WTC11 (cell line): ENCODE measurements around the gene TTC7B. TPM values are rescaled to one million over a fixed set of nuclear protein-coding genes. Genes with fewer than 3 reads are reported as not detected.

Source experiments
- ATAC-seq: fragments of 200-7000 bp; cut with Tn5 transposase; 2 replicates; pipeline ENCODE4 v1.10.0; 2021; ENCODE audit warnings: mild to moderate bottlenecking, moderate library complexity
- CTCF ChIA-PET: fragments of 300-600 bp; sonication (Branson Sonifier 250); formaldehyde crosslinking; loops from one replicate; lab custom pipeline; 2021; ENCODE audit warnings: antibody characterized with exemption; lab: Charles Lee
- POLR2A ChIA-PET: fragments of 350-600 bp; sonication (Branson Sonifier 250); formaldehyde crosslinking; loops from one replicate; lab custom pipeline; 2021; ENCODE audit warnings: antibody characterized with exemption; lab: Charles Lee
- DNase-seq: peaks from one replicate; pipeline ENCODE4 v3.0.0; 2021; ENCODE audit warnings: low spot score
- H3K27ac Mint-ChIP-seq: 2 replicates; pipeline ENCODE4 v1.8.0; 2021; ENCODE audit warnings: mixed read lengths
- H3K27me3 Mint-ChIP-seq: 2 replicates; pipeline ENCODE4 v1.8.0; 2021; ENCODE audit warnings: low read depth, mild to moderate bottlenecking, moderate library complexity, mixed read lengths
- H3K36me3 Mint-ChIP-seq: 2 replicates; pipeline ENCODE4 v1.8.0; 2021; ENCODE audit warnings: mixed read lengths
- H3K4me1 Mint-ChIP-seq: 2 replicates; pipeline ENCODE4 v1.8.0; 2022; ENCODE audit warnings: mixed read lengths
- H3K4me3 Mint-ChIP-seq: 2 replicates; pipeline ENCODE4 v1.8.0; 2021; ENCODE audit warnings: mild to moderate bottlenecking, moderate library complexity, mixed read lengths
- H3K9me3 Mint-ChIP-seq: 2 replicates; pipeline ENCODE4 v1.8.0; 2021; ENCODE audit warnings: mixed read lengths
- E2F1 ChIP-seq: sonication (generic); formaldehyde crosslinking; IDR thresholded peaks from 2 replicates; pipeline ENCODE4 v1.8.0; 2022; ENCODE audit warnings: mild to moderate bottlenecking, missing genetic modification reagents
- ELF4 ChIP-seq: sonication (generic); formaldehyde crosslinking; IDR thresholded peaks from 2 replicates; pipeline ENCODE4 v1.8.1; 2022; ENCODE audit warnings: low read depth, mild to moderate bottlenecking, moderate library complexity, missing genetic modification reagents
- GTF2I ChIP-seq: fragments of 250-450 bp; sonication (Bioruptor Pico); conservative IDR thresholded peaks from 2 replicates; pipeline ENCODE4 v1.4.0; 2021; ENCODE audit warnings: mild to moderate bottlenecking
- JUN ChIP-seq: sonication (generic); formaldehyde crosslinking; IDR thresholded peaks from 2 replicates; pipeline ENCODE4 v1.8.0; 2023; ENCODE audit warnings: mild to moderate bottlenecking, missing genetic modification reagents
- NR2C2 ChIP-seq: sonication (generic); formaldehyde crosslinking; IDR thresholded peaks from 2 replicates; pipeline ENCODE4 v1.8.0; 2022; ENCODE audit warnings: mild to moderate bottlenecking, missing genetic modification reagents
- PRDM15 ChIP-seq: sonication (generic); formaldehyde crosslinking; IDR thresholded peaks from 2 replicates; pipeline ENCODE4 v1.8.0; 2022; ENCODE audit warnings: missing genetic modification reagents
- RELA ChIP-seq: sonication (generic); formaldehyde crosslinking; IDR thresholded peaks from 2 replicates; pipeline ENCODE4 v1.8.1; 2022; ENCODE audit warnings: missing genetic modification reagents, mild to moderate bottlenecking, borderline replicate concordance
- SOX15 ChIP-seq: fragments of 250-450 bp; sonication (Bioruptor Pico); IDR thresholded peaks from 2 replicates; pipeline ENCODE4 v1.9.0; 2021; ENCODE audit warnings: mild to moderate bottlenecking
- TCF7 ChIP-seq: sonication (generic); formaldehyde crosslinking; IDR thresholded peaks from 2 replicates; pipeline ENCODE4 v1.8.0; 2022; ENCODE audit warnings: mild to moderate bottlenecking, low read depth, missing genetic modification reagents, moderate library complexity
- USF2 ChIP-seq: sonication (generic); formaldehyde crosslinking; IDR thresholded peaks from 2 replicates; pipeline ENCODE4 v1.8.1; 2023; ENCODE audit warnings: mild to moderate bottlenecking, missing genetic modification reagents, moderate library complexity
- ZNF416 ChIP-seq: fragments of 250-450 bp; sonication (Bioruptor Pico); IDR thresholded peaks from 2 replicates; pipeline ENCODE4 v1.9.0; 2021; ENCODE audit warnings: mild to moderate bottlenecking, inconsistent platforms
- total RNA-seq: library from RNA; stranded (reverse); gene quantifications from 3 replicates; pipeline ENCODE4 v1.2.3, GENCODE V29; 2021
- TF ChIP-seq, protein P1 (sequence below): sonication (generic); formaldehyde crosslinking; IDR thresholded peaks from 2 replicates; pipeline ENCODE4 v1.8.0; 2022; ENCODE audit warnings: mild to moderate bottlenecking, missing genetic modification reagents
- TF ChIP-seq, protein P2 (sequence below): sonication (generic); formaldehyde crosslinking; IDR thresholded peaks from 2 replicates; pipeline ENCODE4 v1.8.1; 2022; ENCODE audit warnings: mild to moderate bottlenecking, missing genetic modification reagents, moderate library complexity, borderline replicate concordance
- TF ChIP-seq, protein P3 (sequence below): sonication (generic); formaldehyde crosslinking; IDR thresholded peaks from 2 replicates; pipeline ENCODE4 v1.8.0; 2023; ENCODE audit warnings: missing genetic modification reagents, mild to moderate bottlenecking, borderline replicate concordance

The TTC7B gene
- total RNA-seq, 1 experiment from 2014 or later = 27.6 TPM

DNA sequence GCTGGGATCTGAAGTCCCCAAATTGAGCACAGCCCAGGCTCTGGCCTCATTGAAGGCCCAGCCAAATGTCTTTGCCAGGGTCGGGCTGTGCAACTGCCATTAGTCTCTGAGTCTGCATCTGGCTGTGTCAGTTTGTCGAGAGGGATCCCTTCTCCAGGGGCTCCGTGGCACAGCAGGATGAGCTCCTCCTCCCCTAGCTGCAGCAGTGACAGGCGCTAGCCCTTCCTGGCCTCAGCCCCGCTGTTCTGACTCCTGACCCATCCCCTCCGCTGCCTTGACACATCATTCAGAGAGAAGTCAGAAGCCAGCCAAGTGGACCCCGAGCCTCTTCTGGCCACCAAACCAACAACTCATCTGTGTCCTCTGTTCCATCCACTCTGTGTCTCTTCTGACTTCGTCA lies 231.1 kb downstream of the TTC7B start:
- DNase-seq (no peak), ATAC-seq (no peak)
- H3K9me3 Mint-ChIP-seq = no peaks in the 10 kb centered on the region
- H3K27me3 Mint-ChIP-seq = no peaks in the 10 kb centered on the region; the same call in 1 of the 2 replicates
- ChIA-PET POLR2A (no interaction called here), CTCF (interaction anchor here (1.6 kb wide), 1 partner anchor 112 kb away, joined by 4 read pairs; no protein-coding TSS in a partner anchor)
- no peak for TF ChIP-seq NR2C2 (CRISPR knock-in tag)
- TF ChIP-seq ELF4 (CRISPR knock-in tag) = no peak
- TF ChIP-seq USF2 = no peak
- TF ChIP-seq, protein P1, sequence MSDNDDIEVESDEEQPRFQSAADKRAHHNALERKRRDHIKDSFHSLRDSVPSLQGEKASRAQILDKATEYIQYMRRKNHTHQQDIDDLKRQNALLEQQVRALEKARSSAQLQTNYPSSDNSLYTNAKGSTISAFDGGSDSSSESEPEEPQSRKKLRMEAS (CRISPR knock-in tag) = no peak
- no peak for TF ChIP-seq SOX15 (CRISPR knock-in tag)
- no peak for TF ChIP-seq E2F1 (CRISPR knock-in tag)
- TF ChIP-seq TCF7 (CRISPR knock-in tag) = no peak
- TF ChIP-seq, protein P2, sequence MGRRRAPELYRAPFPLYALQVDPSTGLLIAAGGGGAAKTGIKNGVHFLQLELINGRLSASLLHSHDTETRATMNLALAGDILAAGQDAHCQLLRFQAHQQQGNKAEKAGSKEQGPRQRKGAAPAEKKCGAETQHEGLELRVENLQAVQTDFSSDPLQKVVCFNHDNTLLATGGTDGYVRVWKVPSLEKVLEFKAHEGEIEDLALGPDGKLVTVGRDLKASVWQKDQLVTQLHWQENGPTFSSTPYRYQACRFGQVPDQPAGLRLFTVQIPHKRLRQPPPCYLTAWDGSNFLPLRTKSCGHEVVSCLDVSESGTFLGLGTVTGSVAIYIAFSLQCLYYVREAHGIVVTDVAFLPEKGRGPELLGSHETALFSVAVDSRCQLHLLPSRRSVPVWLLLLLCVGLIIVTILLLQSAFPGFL (CRISPR knock-in tag) = no peak
- TF ChIP-seq PRDM15 (CRISPR knock-in tag) = no peak
- no peak for TF ChIP-seq JUN
- TF ChIP-seq RELA (CRISPR knock-in tag) = no peak
- TF ChIP-seq, protein P3, sequence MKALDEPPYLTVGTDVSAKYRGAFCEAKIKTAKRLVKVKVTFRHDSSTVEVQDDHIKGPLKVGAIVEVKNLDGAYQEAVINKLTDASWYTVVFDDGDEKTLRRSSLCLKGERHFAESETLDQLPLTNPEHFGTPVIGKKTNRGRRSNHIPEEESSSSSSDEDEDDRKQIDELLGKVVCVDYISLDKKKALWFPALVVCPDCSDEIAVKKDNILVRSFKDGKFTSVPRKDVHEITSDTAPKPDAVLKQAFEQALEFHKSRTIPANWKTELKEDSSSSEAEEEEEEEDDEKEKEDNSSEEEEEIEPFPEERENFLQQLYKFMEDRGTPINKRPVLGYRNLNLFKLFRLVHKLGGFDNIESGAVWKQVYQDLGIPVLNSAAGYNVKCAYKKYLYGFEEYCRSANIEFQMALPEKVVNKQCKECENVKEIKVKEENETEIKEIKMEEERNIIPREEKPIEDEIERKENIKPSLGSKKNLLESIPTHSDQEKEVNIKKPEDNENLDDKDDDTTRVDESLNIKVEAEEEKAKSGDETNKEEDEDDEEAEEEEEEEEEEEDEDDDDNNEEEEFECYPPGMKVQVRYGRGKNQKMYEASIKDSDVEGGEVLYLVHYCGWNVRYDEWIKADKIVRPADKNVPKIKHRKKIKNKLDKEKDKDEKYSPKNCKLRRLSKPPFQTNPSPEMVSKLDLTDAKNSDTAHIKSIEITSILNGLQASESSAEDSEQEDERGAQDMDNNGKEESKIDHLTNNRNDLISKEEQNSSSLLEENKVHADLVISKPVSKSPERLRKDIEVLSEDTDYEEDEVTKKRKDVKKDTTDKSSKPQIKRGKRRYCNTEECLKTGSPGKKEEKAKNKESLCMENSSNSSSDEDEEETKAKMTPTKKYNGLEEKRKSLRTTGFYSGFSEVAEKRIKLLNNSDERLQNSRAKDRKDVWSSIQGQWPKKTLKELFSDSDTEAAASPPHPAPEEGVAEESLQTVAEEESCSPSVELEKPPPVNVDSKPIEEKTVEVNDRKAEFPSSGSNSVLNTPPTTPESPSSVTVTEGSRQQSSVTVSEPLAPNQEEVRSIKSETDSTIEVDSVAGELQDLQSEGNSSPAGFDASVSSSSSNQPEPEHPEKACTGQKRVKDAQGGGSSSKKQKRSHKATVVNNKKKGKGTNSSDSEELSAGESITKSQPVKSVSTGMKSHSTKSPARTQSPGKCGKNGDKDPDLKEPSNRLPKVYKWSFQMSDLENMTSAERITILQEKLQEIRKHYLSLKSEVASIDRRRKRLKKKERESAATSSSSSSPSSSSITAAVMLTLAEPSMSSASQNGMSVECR = no peak
- TF ChIP-seq GTF2I (CRISPR knock-in tag) = no peak
- TF ChIP-seq ZNF416 (CRISPR knock-in tag) = no peak
- peaks cover 6% of the 10 kb centered on the region; the same call in 1 of the 2 replicates for H3K36me3 Mint-ChIP-seq
- no peaks in the 10 kb centered on the region for H3K4me1 Mint-ChIP-seq
- H3K27ac Mint-ChIP-seq = no peak overlapping the region
- no peak overlapping the region for H3K4me3 Mint-ChIP-seq
